ENCODE data around the gene FGF18.
"Not testable (repeated sequence)": the region's sequence is repeated elsewhere in the genome, so short reads cannot be mapped to it uniquely, and the experiment has no call there.

The FGF18 gene, protein sequence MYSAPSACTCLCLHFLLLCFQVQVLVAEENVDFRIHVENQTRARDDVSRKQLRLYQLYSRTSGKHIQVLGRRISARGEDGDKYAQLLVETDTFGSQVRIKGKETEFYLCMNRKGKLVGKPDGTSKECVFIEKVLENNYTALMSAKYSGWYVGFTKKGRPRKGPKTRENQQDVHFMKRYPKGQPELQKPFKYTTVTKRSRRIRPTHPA

DNA sequence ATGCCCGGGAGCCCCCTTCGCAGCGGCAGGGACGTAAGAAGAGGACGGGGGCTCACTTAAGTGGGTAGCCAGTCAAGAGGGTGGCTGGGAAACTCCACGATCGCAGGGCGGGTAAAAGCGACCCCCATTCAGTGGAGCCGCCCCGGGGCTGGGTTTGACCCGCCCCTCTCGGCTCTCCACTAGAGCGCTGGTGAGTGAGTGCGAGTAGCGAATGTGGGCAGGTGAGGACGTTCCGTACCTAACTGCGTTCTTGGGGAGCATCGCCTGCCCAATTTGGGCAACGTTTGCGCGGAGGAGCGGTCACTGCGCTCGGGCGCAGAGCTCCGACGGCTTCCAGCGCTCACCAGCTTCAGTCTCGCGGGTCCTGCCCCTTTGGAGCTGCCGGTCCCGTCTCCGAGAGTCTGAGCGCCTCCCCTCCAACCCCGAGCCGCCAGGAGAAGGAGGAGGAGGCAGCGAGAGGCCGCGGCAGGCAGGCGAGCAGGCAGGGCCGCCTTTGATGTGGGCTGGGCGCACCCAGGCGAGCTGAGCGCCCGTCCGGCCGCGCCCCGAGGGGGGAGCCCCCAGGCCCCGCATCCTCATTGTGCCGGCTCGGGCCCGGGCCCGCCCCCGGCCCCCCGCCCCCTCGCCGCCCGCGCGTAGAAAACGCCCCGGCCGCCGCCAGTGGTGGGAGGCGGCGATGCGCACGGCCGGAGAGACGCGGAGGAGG, at the start of gene FGF18:
Gene FGF18, plus strand, starts transcription at position 666 of the 706 bp plus-strand sequence. CDS start 553 bp downstream, outside the sequence.
- no peak for DNase-seq

DNA sequence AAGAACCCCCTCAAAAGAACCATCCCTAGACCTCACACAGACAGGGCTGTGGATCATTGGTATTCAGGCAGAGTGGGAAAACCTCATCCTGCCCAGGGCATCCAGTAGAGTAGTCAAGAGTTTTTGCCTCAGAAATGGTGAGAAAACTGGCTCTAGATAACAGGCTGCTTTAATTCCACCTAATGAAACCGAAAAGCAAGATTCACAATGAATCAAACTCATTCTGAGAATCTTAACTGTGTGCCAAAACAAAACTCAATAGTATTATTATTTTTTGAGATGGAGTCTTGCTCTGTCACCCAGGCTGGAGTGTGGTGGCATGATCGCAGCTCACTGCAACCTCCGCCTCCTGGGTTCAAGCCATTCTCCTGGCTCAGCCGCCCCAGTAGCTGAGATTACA, 49.5 kb upstream of the FGF18 start:
- DNase-seq = no peak

DNA sequence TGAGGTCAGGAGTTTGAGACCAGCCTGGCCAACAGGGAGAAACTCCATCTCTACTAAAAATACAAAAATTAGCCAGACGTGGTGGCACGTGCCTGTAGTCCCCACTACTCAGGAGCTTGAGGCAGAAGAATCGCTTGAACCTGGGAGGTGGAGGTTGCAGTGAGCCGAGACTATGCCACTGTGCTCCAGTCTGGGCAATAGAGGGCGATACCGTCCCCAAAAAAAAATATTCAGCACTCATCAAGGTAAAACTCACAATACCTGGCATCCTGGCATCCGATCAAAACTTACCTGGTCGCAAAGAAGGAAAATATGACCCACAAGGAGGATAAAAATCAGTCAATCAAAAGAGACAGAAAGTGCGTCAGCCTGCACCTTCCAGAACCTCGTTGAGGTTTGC, 48.6 kb upstream of the FGF18 start:
- not testable (repeated sequence) for DNase-seq

DNA sequence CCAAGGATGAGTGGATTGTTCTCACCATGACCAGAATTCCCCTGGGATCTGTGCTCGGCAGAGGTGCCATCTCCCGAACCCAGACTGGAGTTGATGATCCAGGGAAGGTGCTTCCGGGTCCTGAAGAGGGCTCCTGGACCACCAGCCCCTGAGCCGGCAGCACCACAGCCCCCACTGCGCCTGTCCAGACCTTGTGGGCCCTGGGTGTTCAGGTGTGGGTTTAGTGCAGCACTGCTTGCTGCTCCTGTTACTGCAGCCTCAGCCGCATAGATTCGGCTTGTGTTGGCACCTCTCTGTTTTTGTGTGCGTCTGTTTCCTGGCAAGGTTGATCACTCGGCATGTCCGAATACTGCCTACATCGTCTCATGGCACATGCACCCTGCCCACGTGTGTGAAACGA, 48.1 kb upstream of the FGF18 start:
- no peak for DNase-seq

DNA sequence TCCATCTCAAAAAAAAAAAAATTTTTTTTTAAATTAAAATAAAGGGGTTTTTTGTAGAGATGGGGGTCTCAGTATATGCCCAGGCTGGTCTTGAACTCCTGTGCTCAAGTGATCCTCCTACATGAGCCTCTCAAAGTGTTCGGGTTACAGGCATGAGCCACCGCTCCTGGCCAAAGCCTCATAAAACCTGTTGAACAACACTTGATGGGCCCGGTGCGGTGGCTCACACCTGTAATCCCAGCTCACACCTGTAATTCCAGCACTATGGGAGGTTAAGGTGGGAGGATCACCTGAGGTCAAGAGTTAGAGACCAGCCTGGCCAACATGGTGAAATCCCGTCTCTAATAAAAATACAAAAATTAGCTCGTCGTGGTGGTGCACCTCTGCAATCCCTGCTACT, 39.5 kb upstream of the FGF18 start:
- no peak for DNase-seq

DNA sequence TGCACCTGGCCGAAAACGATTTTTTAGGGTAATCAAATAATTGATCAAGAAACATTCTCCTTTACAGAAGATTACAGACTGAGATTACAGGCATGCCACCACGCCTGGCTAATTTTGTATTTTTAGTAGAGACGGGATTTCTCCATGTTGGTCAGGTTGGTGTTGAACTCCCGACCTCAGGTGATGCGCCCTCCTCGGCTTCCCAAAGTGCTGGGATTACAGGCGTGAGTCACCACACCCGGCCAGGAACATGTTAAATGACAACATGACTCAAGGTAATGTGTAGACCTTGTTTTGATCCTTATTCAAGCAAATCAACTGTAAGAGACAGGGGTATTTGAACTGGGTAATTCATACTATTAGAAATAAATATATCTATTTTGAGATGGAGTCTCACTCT, 35.0 kb upstream of the FGF18 start:
- not testable (repeated sequence) for DNase-seq

DNA sequence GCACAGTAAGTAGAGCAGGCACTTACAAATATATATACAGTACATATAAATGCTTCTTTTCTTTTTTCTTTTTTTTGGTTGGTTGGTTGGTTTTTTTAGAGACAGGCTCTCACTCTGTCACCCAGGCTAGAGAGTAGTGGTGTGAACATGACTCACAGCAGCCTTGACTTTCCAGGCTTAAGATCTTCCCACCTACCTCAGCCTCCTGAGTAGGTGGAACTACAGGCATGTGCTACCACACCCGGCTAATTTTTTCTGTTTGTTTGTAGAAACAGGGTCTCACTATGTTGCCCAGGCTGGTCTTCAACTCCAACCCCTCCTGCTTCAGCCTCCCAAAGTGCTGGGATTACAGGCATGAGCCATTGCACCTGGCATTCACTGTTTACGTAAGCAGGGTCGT, 34.4 kb upstream of the FGF18 start:
- DNase-seq = not testable (repeated sequence)

DNA sequence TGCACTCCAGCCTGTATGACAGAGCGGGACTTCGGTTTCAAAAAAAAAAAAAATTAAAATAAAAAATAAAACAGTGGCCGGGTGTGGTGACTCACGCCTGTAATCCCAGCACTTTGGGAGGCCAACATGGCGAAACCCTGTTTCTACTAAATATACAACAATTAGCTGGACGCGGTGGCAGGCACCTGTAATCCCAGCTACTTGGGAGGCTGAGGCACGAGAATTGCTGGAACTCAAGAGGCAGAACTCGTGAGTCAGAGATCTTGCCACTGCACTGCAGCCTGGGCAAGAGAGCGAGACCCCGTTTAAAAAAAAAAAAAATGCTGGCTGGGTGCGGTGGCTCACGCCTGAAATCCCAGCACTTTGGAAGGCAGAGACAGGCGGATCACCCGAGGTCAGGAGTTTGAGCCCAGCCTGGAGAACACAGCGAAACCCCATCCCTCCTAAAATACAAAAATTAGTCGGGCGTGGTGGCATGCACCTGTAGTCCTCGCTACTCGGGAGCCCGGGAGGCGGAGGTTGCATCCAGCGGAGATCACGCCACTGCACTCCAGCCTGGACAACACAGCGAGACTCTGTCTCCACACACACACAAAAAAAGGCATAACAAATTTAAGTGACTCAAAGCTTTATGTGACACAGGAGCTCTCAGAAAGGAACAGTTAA, 33.3 kb upstream of the FGF18 start:
- no peak for DNase-seq

DNA sequence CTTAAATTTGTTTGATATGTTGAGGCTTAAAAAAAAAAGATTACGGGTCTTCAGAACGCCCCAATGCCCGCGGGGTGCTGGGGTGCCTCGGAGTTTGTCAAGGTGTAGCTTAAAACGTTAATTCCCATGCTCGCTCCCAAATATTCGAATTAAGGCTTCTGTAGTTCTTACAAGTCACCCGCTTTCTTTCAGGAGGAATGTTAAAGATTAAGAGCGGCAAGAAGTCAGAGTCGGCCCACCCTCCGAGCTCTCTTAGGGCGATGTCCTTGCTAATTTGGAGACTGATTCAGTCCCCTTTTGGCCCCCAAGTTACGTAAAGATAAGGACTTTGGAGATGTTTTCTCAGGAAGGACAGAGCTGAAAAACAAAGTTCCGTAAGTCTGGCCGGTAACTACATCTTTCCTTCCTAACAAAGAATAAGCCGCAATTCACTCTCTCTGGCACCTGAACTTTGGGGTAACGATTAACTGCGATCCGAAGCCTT, 32.5 kb upstream of the FGF18 start:
- DNase-seq = no peak

DNA sequence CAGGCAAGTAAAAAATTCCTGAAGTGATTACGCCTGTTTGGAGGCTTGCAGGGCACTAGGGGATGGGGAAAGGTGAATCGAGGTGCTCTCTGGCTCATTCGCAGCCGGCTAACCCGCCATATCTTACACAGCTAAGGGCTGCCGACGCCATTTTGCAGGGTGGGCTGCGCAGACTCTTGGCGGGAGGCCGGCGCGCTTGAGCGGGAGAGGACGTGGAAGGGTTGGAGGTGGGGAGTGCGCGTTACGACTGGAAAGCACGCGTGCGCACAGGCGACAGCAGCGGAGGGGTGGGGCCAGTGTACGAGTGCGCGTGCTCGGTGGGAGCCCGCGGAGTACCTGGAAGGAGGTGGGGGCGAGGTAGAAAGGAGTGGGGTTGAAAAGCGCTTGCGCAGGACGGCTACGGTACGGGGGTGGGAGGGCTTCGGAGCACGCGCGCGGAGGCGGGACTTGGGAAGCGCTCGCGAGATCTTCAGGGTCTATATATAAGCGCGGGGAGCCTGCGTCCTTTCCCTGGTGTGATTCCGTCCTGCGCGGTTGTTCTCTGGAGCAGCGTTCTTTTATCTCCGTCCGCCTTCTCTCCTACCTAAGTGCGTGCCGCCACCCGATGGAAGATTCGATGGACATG, 32.0 kb upstream of the FGF18 start, which contains the start of gene NPM1:
Gene NPM1, plus strand, starts transcription at position 505 of the 625 bp plus-strand sequence. Its CDS starts 100 bp downstream, at position 605.
- peak; percentile 96 for DNase-seq

DNA sequence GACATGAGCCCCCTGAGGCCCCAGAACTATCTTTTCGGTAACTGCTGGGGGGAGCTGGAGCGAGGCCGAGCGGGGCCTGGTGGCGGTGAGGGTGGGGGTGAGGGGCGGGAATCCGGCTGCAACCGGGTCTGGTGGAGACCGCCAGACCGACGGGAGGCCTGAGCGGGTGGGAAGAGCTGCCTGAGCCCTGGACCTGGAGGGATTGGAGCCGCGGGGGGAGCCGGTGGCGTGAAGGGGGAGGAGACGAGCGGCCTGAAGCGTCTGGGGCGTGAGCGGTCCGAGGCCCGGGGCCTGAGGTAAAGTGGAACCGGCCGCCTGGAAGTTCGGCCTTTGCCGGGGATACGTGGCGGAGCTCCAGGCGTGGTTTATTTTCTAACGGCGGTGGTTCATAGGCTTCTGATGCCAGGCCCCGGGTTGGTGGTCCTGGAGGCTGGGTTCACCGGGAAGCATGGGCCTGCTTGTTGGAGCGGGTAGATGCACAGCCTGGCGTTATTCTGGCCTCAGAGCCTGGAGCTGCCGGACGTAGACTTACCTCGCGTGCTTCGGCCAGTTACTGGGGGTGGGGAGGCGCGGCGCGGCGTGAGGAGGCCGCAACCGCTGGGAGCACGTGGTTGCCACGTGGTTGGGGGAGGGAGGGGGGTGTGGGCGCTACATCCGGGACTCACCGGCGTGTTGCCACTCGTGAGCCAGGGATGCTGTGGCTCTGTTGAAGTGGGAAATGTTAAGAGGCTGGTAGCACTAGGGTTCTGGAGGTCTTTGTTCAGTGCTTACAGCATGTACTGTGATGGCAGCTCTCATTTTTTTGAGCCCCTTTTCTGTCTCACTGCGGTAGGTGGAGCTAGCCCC, 31.3 kb upstream of the FGF18 start:
- peak; percentile 90 for DNase-seq

DNA sequence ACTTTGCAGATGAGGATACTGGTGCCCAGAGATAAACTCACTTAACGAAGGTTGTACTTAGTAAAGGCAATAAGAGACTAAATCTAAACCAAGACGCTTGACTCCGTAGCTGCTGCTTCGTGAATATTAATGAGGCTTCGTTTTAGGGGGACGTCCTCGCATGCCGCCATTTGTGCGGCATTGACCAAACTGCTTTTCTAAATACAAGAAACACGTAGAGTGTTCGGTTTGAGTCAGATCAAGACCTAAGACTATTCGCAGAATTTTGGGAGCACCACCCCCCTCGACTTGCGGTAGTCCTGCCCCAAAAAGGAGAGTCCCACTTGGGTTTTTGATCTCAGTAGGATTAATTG, 30.7 kb upstream of the FGF18 start:
- no peak for DNase-seq

DNA sequence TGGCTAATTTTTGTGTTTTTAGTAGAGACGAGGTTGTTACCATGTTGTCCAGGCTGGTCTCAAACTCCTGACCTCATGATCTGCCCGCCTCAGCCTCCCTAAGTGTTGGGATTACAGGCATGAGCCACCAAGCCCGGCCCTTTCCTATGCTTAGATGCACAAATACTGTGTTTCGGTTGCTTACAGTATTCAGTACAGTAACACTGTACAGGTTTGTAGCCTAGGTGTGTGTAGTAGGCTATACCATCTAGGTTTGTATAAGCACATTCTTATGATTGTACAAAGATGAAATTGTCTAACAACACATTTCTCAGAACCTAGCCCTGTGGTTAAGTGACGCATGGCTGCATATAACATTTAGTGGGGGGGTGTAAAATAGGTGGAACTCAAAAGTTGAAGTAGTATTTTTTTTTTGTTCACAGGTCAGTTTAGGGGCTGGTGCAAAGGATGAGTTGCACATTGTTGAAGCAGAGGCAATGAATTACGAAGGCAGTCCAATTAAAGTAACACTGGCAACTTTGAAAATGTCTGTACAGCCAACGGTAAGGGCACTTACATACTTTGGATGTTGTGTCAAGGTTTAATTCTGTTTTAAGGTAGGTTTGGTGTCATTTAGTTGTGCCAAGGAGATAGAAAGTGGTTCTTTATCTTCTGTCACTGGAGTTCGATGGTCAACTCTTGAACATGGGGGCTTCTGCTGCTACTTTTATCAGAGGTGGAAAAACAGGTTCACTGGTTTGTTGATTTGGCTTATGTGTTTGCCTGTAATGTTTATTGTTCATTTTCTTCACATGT, 28.4 kb upstream of the FGF18 start:
- DNase-seq = no peak

DNA sequence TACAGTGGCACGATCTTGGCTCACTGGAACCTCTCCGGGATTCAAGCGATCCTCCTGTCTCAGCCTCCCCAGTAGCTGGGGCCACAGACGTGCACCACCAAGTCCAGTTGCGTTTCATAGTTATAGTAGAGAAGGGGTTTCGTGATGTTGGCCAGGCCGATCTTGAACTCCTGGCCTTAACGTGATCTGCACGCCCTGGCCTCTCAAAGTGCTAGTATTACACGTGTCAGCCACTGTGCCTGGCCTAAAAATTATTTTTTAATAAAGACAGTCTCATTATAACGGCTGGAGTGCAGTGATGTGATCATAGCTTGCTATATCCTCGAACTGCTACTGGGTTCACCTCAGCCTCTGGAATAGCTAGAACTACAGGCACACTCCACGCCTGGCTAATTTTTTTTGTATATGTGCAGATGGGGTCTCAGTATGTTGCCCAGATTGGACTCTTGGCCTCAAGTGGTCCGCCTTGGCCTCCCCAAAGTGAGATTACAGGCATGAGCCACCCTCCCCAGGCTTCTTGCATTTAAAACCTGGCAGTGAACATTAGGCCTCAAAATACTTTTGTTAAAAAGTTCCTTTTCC, 27.4 kb upstream of the FGF18 start:
- no peak for DNase-seq

DNA sequence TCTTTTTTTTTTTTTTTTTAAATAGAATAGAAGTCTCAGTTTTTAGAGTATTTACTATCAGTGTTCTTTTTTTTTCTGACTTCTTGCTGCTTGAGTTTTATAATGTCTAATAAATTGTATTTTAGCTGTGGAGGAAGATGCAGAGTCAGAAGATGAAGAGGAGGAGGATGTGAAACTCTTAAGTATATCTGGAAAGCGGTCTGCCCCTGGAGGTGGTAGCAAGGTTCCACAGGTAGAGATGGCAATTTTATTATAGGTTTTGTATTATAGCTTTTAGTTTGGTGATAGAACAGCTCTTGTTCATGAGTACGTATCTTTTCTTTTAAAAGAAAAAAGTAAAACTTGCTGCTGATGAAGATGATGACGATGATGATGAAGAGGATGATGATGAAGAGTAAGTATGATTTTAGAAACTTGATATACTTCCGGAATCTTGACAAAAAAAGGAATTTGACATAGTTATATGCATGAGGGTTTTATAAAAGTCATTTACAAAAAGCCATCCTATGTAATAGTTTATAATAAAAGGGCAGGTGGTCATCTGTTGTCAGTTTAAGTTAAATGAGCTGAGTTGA, 26.8 kb upstream of the FGF18 start:
- no peak for DNase-seq

DNA sequence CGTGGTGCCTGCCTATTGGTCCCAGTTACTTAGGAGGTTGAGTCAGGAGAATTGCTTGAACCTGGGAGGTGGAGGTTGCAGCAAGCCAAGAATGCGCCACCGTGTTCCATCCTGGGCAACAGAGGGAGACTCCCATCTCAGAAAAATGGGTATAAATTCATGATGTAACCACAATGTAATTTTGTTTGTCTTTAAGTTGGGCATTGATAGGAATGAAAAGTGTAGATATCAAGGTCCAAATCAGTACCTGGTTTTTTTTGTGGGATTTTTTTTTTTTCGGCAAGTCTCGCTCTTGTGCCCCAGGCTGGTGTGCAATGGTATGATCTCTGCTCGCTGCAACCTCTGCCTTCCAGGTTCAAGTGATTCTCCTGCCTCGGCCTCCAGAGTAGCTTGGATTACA, 24.4 kb upstream of the FGF18 start:
- no peak for DNase-seq

DNA sequence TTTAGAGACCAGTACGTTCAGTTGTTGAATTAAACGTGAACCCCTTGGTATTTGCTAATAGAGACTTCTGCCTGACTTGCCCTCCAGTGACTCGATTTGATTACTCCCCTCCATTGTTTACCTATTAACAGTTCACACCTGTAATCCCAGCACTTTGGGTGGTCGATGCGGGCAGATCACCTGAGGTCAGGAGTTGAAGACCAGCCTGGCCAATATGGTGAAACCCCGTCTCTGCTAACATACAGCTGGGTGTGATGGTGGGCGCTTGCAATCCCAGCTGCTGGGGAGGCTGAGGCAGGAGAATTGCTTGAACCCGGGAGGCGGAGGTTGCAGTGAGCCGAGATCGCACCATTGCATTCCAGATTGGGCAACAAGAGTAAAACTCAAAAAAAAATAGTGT, 22.9 kb upstream of the FGF18 start:
- DNase-seq = not testable (repeated sequence)

DNA sequence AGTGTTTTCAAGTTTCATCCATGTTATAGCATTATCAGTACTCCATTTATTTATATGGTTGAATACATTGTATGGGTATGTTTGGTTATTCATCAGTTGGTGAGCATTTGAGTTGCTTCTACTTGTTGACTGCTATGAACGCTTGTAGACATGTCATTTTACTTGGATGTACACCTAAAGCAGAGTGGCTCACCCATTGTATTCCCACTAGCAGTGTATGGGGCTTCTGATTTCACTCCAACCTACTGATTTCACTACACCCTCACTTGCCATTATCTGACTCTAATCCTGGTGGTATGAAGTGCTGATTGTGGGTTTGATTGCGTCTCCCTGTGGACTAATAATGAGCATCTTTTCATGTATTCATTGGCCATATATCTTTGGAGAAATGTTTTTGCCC, 22.3 kb upstream of the FGF18 start:
- no peak for DNase-seq

DNA sequence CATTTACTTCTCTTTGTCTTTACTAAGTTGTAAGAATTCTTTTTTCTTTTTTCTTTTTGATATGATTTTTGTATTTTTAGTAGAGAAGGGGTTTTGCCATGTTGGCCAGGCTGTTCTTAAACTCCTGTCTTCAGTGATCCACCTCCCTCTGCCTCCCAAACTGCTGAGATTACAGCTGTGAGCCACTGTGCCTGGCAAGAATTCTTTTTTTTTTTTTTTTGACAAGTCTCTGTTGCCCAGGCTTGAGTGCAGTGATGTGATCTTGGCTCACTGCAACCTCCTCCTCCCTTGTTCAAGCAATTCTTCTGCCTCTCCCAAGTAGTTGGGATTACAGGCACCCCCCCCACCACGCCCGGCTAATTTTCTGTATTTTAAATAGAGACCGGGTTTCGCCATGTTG, 21.8 kb upstream of the FGF18 start:
- DNase-seq = no peak

DNA sequence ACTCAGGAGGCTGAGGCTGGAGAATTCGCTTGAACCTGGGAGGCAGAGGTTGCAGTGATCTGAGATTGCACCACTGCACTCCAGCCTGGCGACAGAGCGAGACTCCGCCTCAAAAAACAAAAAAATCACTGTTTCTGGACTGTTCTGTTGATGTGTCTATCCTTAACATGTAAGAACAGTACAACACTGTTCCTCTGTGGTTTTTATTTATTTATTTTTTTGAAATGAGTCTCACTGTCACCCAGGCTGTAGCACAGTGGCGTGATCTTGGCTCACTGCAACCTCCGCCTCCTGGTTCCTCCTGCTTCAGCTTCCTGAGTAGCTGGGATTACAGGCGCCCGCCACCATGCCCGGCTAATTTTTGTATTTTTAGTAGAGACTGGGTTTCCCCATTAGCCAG, 20.8 kb upstream of the FGF18 start:
- DNase-seq = not testable (repeated sequence)

DNA sequence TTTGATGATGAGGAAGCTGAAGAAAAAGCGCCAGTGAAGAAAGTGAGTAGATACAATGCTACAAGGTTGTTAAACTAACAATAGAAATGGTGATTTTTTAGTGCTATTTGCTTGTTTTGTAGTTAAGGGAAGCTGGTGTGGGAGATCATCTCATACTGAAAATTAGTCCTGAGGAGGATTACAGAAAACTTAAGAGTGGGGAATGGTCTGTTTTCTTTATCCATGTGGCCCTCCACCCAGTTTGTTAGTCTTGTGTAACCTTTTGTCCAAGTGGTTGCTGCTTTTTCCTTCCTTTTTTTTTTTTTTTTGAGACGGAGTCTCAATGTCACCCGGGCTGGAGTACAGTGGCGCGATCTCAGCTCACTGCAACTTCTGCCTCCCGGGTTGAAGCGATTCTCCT, 19.3 kb upstream of the FGF18 start:
- no peak for DNase-seq
